ENCODE results near the gene GLRA2. TPM values are rescaled to one million over a fixed set of nuclear protein-coding genes. Genes with fewer than 3 reads are reported as not detected.

Gene GLRA2
- total RNA-seq, 5 donors from 2014 or later (not counting 1 experiment from before 2014, with no cell fraction given), result not detected

DNA sequence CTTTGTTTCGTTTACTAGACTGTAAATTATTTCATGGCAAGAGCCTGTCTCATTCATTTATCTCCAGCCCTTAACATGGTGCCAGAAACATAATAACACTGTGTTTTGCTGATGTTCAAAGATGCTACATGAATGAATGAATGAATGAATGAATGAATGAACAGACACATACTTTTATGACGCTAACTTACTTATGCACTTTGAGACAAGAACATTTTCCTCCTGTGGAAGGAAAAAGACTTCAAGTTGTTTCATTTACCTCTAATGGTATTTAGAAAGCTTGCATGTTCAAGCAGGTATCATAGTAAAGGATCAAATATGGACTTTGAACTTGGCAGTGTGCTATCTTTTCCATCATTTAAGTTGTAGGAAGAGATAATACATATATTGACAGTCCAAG is 131.6 kb downstream of the GLRA2 start:
- Histone ChIP-seq H3K4me3 (ENCODE audit: control insufficient read depth in 1 of 2, extremely low read depth in 1 of 2, low read length in 1 of 2) (no peak overlapping the region), H3K36me3 (ENCODE audit: control insufficient read depth in 2 of 2, extremely low read depth in 1 of 2, insufficient read depth in 1 of 2, low read length in 1 of 2) (no peaks in the 10 kb centered on the region), H3K4me1 (ENCODE audit: control insufficient read depth in 1 of 2, extremely low read depth in 1 of 2, insufficient read depth in 2 of 2, low read length in 2 of 2) (no peaks in the 10 kb centered on the region), H3K27ac (ENCODE audit: low read length) (no peak overlapping the region), H3K9me3 (no peaks in the 10 kb centered on the region), H3K27me3 (replicated peaks in 1 of 2; ENCODE audit: control insufficient read depth in 2 of 2, extremely low read depth in 1 of 2, insufficient read depth in 2 of 2, low read length in 1 of 2) (no peaks in the 10 kb centered on the region)
- DNase-seq, result no peak
- Mint-ChIP-seq H3K27me3 (peaks cover 0 to 3% of the 10 kb centered on the region in 2 donors), H3K9me3 (peaks cover 0 to 5% (median 0%) of the 10 kb centered on the region in 3 donors), H3K4me3 (no peak overlapping the region), H3K27ac (no peak overlapping the region), H3K4me1 (no peaks in the 10 kb centered on the region), H3K36me3 (no peaks in the 10 kb centered on the region)
- ChIA-PET CTCF (no interaction called here), POLR2A (no interaction called here)
- ATAC-seq (replicated peaks in 1 of 4), result no peak
- WGBS (ENCODE audit: insufficient coverage), result no CpG with 5 or more reads among the region's 2 CpGs

- H3K27ac Mint-ChIP-seq, result no peak overlapping the region
- H3K27me3 Mint-ChIP-seq, result peaks cover 0 to 15% of the 10 kb centered on the region in 2 donors
- no peak for ATAC-seq (replicated peaks in 1 of 4)
- H3K4me3 Mint-ChIP-seq, result no peak overlapping the region
- H3K4me1 ChIP-seq (ENCODE audit: control insufficient read depth in 1 of 2, extremely low read depth in 1 of 2, insufficient read depth in 2 of 2, low read length in 2 of 2), result no peaks in the 10 kb centered on the region
- no peaks in the 10 kb centered on the region for H3K9me3 ChIP-seq
- H3K27ac ChIP-seq (ENCODE audit: low read length), result no peak overlapping the region
- DNase-seq, result no peak
- H3K9me3 Mint-ChIP-seq, result no peaks in the 10 kb centered on the region
- H3K36me3 ChIP-seq (ENCODE audit: control insufficient read depth in 2 of 2, extremely low read depth in 1 of 2, insufficient read depth in 1 of 2, low read length in 1 of 2), result no peaks in the 10 kb centered on the region
- no CpG with 5 or more reads among the region's 1 CpG for WGBS (ENCODE audit: insufficient coverage)
- H3K27me3 ChIP-seq (replicated peaks in 1 of 2; ENCODE audit: control insufficient read depth in 2 of 2, extremely low read depth in 1 of 2, insufficient read depth in 2 of 2, low read length in 1 of 2), result no peaks in the 10 kb centered on the region
- H3K4me3 ChIP-seq (ENCODE audit: control insufficient read depth in 1 of 2, extremely low read depth in 1 of 2, low read length in 1 of 2), result no peak overlapping the region
- no peaks in the 10 kb centered on the region for H3K36me3 Mint-ChIP-seq
- ChIA-PET CTCF (no interaction called here), POLR2A (no interaction called here)
- H3K4me1 Mint-ChIP-seq, result peaks cover 0 to 4% (median 0%) of the 10 kb centered on the region in 3 donors
These were observed 141.5 kb downstream of the GLRA2 start for GRCh38 chrX:14670819-14671218.

DNA sequence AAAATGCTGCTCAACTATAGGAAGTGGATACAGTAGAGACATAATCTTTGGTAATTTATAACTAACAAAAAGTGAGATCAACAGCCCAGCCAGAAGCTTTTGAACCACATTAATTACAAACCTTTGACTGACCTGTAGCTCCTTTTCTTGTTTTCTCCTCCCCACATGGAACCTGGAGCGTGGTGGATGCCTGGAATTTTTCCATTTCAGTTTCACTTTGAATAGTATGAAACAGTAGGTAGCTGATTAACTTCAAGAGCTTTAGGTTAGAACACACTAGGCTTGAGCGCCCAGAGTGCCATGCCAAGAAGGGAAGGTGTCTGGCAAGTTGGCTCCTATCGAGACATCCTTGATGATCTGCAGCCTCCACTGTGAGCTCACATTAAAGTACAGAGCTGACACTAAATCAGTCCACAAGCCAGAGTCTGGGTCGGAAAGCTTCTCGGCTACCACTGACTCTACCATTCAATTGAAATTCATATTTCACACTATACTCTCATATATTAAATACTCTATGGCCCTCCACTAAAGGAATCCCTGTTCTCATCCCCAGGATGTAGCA is 143.4 kb downstream of the GLRA2 start:
- no peak overlapping the region for H3K4me3 ChIP-seq (ENCODE audit: control insufficient read depth in 1 of 2, extremely low read depth in 1 of 2, low read length in 1 of 2)
- ChIA-PET POLR2A (no interaction called here), CTCF (no interaction called here)
- DNase-seq, result no peak
- Mint-ChIP-seq H3K4me3 (no peak overlapping the region), H3K36me3 (no peaks in the 10 kb centered on the region), H3K9me3 (no peaks in the 10 kb centered on the region), H3K4me1 (peaks cover 0 to 4% (median 0%) of the 10 kb centered on the region in 3 donors), H3K27ac (no peak overlapping the region), H3K27me3 (peaks cover 0 to 15% of the 10 kb centered on the region in 2 donors)
- no peaks in the 10 kb centered on the region for H3K36me3 ChIP-seq (ENCODE audit: control insufficient read depth in 2 of 2, extremely low read depth in 1 of 2, insufficient read depth in 1 of 2, low read length in 1 of 2)
- no CpG with 5 or more reads among the region's 5 CpGs for WGBS (ENCODE audit: insufficient coverage)
- no peaks in the 10 kb centered on the region for H3K4me1 ChIP-seq (ENCODE audit: control insufficient read depth in 1 of 2, extremely low read depth in 1 of 2, insufficient read depth in 2 of 2, low read length in 2 of 2)
- H3K9me3 ChIP-seq, result no peaks in the 10 kb centered on the region
- H3K27me3 ChIP-seq (replicated peaks in 1 of 2; ENCODE audit: control insufficient read depth in 2 of 2, extremely low read depth in 1 of 2, insufficient read depth in 2 of 2, low read length in 1 of 2), result no peaks in the 10 kb centered on the region
- H3K27ac ChIP-seq (ENCODE audit: low read length), result no peak overlapping the region
- no peak for ATAC-seq (replicated peaks in 1 of 4)

GRCh38 chrX:14673236-14673635 is 143.9 kb downstream of the GLRA2 start:
- H3K9me3 ChIP-seq, result no peaks in the 10 kb centered on the region
- H3K36me3 Mint-ChIP-seq, result no peaks in the 10 kb centered on the region
- H3K4me1 ChIP-seq (ENCODE audit: control insufficient read depth in 1 of 2, extremely low read depth in 1 of 2, insufficient read depth in 2 of 2, low read length in 2 of 2), result no peaks in the 10 kb centered on the region
- H3K4me3 Mint-ChIP-seq, result no peak overlapping the region
- no CpG with 5 or more reads among the region's 1 CpG for WGBS (ENCODE audit: insufficient coverage)
- DNase-seq (no peak), ATAC-seq (replicated peaks in 1 of 4) (no peak)
- H3K4me1 Mint-ChIP-seq, result peaks cover 0 to 4% (median 0%) of the 10 kb centered on the region in 3 donors
- peaks cover 0 to 15% of the 10 kb centered on the region in 2 donors for H3K27me3 Mint-ChIP-seq
- POLR2A ChIA-PET, result no interaction called here
- no peaks in the 10 kb centered on the region for H3K9me3 Mint-ChIP-seq
- no peak overlapping the region for H3K27ac ChIP-seq (ENCODE audit: low read length)
- no peaks in the 10 kb centered on the region for H3K27me3 ChIP-seq (replicated peaks in 1 of 2; ENCODE audit: control insufficient read depth in 2 of 2, extremely low read depth in 1 of 2, insufficient read depth in 2 of 2, low read length in 1 of 2)
- no peak overlapping the region for H3K27ac Mint-ChIP-seq
- no peaks in the 10 kb centered on the region for H3K36me3 ChIP-seq (ENCODE audit: control insufficient read depth in 2 of 2, extremely low read depth in 1 of 2, insufficient read depth in 1 of 2, low read length in 1 of 2)
- H3K4me3 ChIP-seq (ENCODE audit: control insufficient read depth in 1 of 2, extremely low read depth in 1 of 2, low read length in 1 of 2), result no peak overlapping the region
- CTCF ChIA-PET, result no interaction called here

- no peak for ATAC-seq (replicated peaks in 1 of 4)
- POLR2A ChIA-PET, result no interaction called here
These were observed 144.4 kb downstream of the GLRA2 start for GRCh38 chrX:14673764-14674163.

DNA sequence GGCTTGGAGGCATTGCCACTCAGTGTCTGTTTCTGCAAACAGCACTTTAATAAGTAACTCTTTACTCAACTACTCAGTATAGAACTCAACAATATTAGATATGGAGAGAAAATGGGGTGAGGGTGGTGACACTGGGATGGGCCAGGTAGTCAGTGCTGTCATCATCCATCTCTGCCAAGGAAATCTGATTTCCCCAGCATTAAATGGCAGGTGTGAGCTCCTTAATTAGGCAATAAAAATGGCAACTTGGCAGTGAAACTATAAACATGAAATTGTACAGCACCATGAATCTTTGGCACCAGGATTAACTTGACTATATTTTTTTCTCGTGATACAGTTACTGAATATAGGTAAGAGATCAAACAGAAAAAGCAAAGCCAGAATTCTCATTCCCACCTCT is 146.2 kb downstream of the GLRA2 start:
- Histone ChIP-seq H3K36me3 (ENCODE audit: control insufficient read depth in 2 of 2, extremely low read depth in 1 of 2, insufficient read depth in 1 of 2, low read length in 1 of 2) (no peaks in the 10 kb centered on the region), H3K27me3 (replicated peaks in 1 of 2; ENCODE audit: control insufficient read depth in 2 of 2, extremely low read depth in 1 of 2, insufficient read depth in 2 of 2, low read length in 1 of 2) (no peaks in the 10 kb centered on the region), H3K9me3 (no peaks in the 10 kb centered on the region), H3K27ac (ENCODE audit: low read length) (no peak overlapping the region), H3K4me3 (ENCODE audit: control insufficient read depth in 1 of 2, extremely low read depth in 1 of 2, low read length in 1 of 2) (no peak overlapping the region), H3K4me1 (ENCODE audit: control insufficient read depth in 1 of 2, extremely low read depth in 1 of 2, insufficient read depth in 2 of 2, low read length in 2 of 2) (no peaks in the 10 kb centered on the region)
- H3K36me3 Mint-ChIP-seq, result no peaks in the 10 kb centered on the region
- ATAC-seq (replicated peaks in 1 of 4) (no peak), DNase-seq (no peak)
- H3K27me3 Mint-ChIP-seq, result peaks cover 0 to 12% of the 10 kb centered on the region in 2 donors
- ChIA-PET POLR2A (no interaction called here), CTCF (no interaction called here)
- H3K4me1 Mint-ChIP-seq, result peaks cover 0 to 4% (median 0%) of the 10 kb centered on the region in 3 donors
- no peak overlapping the region for H3K4me3 Mint-ChIP-seq
- no peaks in the 10 kb centered on the region for H3K9me3 Mint-ChIP-seq
- H3K27ac Mint-ChIP-seq, result no peak overlapping the region
- WGBS (ENCODE audit: insufficient coverage), result no CpG with 5 or more reads among the region's 1 CpG

More at GRCh38 chrX:14673764-14674163, 144.4 kb downstream of the GLRA2 start:
- no CpG with 5 or more reads among the region's 4 CpGs for WGBS (ENCODE audit: insufficient coverage)
- H3K27me3 ChIP-seq (replicated peaks in 1 of 2; ENCODE audit: control insufficient read depth in 2 of 2, extremely low read depth in 1 of 2, insufficient read depth in 2 of 2, low read length in 1 of 2), result no peaks in the 10 kb centered on the region
- H3K27me3 Mint-ChIP-seq, result peaks cover 0 to 12% of the 10 kb centered on the region in 2 donors
- no peaks in the 10 kb centered on the region for H3K4me1 ChIP-seq (ENCODE audit: control insufficient read depth in 1 of 2, extremely low read depth in 1 of 2, insufficient read depth in 2 of 2, low read length in 2 of 2)
- no peak overlapping the region for H3K27ac ChIP-seq (ENCODE audit: low read length)
- no peaks in the 10 kb centered on the region for H3K9me3 Mint-ChIP-seq
- no peaks in the 10 kb centered on the region for H3K36me3 ChIP-seq (ENCODE audit: control insufficient read depth in 2 of 2, extremely low read depth in 1 of 2, insufficient read depth in 1 of 2, low read length in 1 of 2)
- H3K4me3 ChIP-seq (ENCODE audit: control insufficient read depth in 1 of 2, extremely low read depth in 1 of 2, low read length in 1 of 2), result no peak overlapping the region
- no peak for DNase-seq
- CTCF ChIA-PET, result no interaction called here
- no peak overlapping the region for H3K4me3 Mint-ChIP-seq
- no peaks in the 10 kb centered on the region for H3K9me3 ChIP-seq
- H3K36me3 Mint-ChIP-seq, result no peaks in the 10 kb centered on the region
- no peak overlapping the region for H3K27ac Mint-ChIP-seq
- peaks cover 0 to 4% (median 0%) of the 10 kb centered on the region in 3 donors for H3K4me1 Mint-ChIP-seq

GRCh38 chrX:14676431-14676830 is 147.1 kb downstream of the GLRA2 start:
- no peaks in the 10 kb centered on the region for H3K27me3 ChIP-seq (replicated peaks in 1 of 2; ENCODE audit: control insufficient read depth in 2 of 2, extremely low read depth in 1 of 2, insufficient read depth in 2 of 2, low read length in 1 of 2)
- no peaks in the 10 kb centered on the region for H3K36me3 Mint-ChIP-seq
- H3K9me3 Mint-ChIP-seq, result no peaks in the 10 kb centered on the region
- no peaks in the 10 kb centered on the region for H3K4me1 ChIP-seq (ENCODE audit: control insufficient read depth in 1 of 2, extremely low read depth in 1 of 2, insufficient read depth in 2 of 2, low read length in 2 of 2)
- no CpG with 5 or more reads among the region's 1 CpG for WGBS (ENCODE audit: insufficient coverage)
- peaks cover 0 to 12% of the 10 kb centered on the region in 2 donors for H3K27me3 Mint-ChIP-seq
- POLR2A ChIA-PET, result no interaction called here
- ATAC-seq (replicated peaks in 1 of 4), result no peak
- H3K36me3 ChIP-seq (ENCODE audit: control insufficient read depth in 2 of 2, extremely low read depth in 1 of 2, insufficient read depth in 1 of 2, low read length in 1 of 2), result no peaks in the 10 kb centered on the region
- H3K4me1 Mint-ChIP-seq, result peaks cover 0 to 4% (median 0%) of the 10 kb centered on the region in 3 donors
- no peak overlapping the region for H3K27ac Mint-ChIP-seq
- no peak overlapping the region for H3K4me3 Mint-ChIP-seq
- no peak overlapping the region for H3K4me3 ChIP-seq (ENCODE audit: control insufficient read depth in 1 of 2, extremely low read depth in 1 of 2, low read length in 1 of 2)
- no peaks in the 10 kb centered on the region for H3K9me3 ChIP-seq
- DNase-seq, result no peak
- CTCF ChIA-PET, result no interaction called here
- H3K27ac ChIP-seq (ENCODE audit: low read length), result no peak overlapping the region

All from T-cell (primary cell).